MM.1S (cell line): Measurements from ENCODE around the gene MAGI3.
"Not testable (repeated sequence)": the region's sequence is repeated elsewhere in the genome, so short reads cannot be mapped to it uniquely, and the experiment has no call there.

ENCODE experiments used
- EZH2 ChIP-seq: fragments of 300-600 bp; sonication (generic); optimal IDR thresholded peaks from 2 replicates; pipeline ENCODE3; 2017; ENCODE audit warnings: low read depth, mild to moderate bottlenecking, antibody characterized with exemption, low read length, mixed read lengths
- EZH2phosphoT487 ChIP-seq: fragments of 300-600 bp; sonication (generic); IDR thresholded peaks from 2 replicates; pipeline ENCODE4 v1.6.1; 2018; ENCODE audit warnings: antibody characterized with exemption, low read length
- TF ChIP-seq, protein P1 (sequence below): fragments of 300-600 bp; sonication (generic); IDR thresholded peaks from 2 replicates; pipeline ENCODE4 v1.5.1; 2016; ENCODE audit warnings: antibody characterized with exemption, low read length, mixed read lengths

DNA sequence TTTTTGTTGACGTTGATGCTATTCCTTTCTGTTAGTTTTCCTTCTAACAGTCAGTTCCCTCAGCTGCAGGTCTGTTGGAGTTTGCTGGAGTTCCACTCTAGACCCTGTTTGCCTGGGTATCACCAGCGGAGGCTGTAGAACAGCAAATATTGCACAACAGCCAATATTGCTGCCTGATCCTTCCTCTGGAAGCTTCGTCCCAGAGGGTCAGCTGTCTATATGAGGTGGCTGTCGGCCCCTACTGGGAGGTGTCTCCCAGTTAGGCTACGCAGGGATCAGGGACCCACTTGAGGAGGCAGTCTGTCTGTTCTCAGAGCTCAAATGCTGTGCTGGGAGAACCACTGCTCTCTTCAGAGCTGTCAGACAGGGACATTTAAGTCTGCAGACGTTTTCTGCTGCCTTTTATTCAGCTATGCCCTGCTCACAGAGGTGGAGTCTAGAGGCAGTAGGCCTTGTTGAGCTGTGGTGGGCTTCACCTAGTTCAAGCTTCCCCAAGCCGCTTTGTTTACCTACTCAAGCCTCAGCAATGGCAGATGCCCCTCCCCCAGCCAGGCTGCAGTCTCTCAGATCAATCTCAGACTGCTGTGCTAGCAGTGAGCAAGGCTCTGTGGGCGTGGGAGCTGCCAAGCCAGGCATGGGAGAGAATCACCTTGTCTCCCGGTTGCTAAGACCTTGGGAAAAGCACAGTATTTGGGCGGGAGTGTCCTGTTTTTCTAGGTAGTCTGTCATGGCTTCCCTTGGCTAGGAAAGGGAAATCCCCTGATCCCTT, 88.3 kb downstream of the MAGI3 start:
- TF ChIP-seq, protein P1, sequence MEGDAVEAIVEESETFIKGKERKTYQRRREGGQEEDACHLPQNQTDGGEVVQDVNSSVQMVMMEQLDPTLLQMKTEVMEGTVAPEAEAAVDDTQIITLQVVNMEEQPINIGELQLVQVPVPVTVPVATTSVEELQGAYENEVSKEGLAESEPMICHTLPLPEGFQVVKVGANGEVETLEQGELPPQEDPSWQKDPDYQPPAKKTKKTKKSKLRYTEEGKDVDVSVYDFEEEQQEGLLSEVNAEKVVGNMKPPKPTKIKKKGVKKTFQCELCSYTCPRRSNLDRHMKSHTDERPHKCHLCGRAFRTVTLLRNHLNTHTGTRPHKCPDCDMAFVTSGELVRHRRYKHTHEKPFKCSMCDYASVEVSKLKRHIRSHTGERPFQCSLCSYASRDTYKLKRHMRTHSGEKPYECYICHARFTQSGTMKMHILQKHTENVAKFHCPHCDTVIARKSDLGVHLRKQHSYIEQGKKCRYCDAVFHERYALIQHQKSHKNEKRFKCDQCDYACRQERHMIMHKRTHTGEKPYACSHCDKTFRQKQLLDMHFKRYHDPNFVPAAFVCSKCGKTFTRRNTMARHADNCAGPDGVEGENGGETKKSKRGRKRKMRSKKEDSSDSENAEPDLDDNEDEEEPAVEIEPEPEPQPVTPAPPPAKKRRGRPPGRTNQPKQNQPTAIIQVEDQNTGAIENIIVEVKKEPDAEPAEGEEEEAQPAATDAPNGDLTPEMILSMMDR = not testable (repeated sequence)
- TF ChIP-seq EZH2, EZH2phosphoT487: not testable (repeated sequence)
